Transverse colon (tissue), 3 donors: Measurements from ENCODE around the gene STAT3.

Experiments used
- POLR2A ChIP-seq: fragments of 450-650 bp; IDR thresholded peaks from one replicate; pipeline ENCODE4 v1.6.1; 2016; ENCODE audit warnings: antibody characterized with exemption, mild to moderate bottlenecking, moderate library complexity
- TF ChIP-seq, protein P1 (sequence below), 5 experiments: fragments of 200-600 bp in 3 of 5; fragments of 450-650 bp in 2 of 5; sonication (generic) in 3 of 5; IDR thresholded peaks; 1 replicate in 2 of 5; 2 replicates in 3 of 5; pipeline ENCODE4 v1.5.1; 2016 to 2017; ENCODE audit warnings: antibody characterized with exemption in 5 of 5, inconsistent platforms in 3 of 5, mild to moderate bottlenecking in 2 of 5, moderate library complexity in 1 of 5

DNA sequence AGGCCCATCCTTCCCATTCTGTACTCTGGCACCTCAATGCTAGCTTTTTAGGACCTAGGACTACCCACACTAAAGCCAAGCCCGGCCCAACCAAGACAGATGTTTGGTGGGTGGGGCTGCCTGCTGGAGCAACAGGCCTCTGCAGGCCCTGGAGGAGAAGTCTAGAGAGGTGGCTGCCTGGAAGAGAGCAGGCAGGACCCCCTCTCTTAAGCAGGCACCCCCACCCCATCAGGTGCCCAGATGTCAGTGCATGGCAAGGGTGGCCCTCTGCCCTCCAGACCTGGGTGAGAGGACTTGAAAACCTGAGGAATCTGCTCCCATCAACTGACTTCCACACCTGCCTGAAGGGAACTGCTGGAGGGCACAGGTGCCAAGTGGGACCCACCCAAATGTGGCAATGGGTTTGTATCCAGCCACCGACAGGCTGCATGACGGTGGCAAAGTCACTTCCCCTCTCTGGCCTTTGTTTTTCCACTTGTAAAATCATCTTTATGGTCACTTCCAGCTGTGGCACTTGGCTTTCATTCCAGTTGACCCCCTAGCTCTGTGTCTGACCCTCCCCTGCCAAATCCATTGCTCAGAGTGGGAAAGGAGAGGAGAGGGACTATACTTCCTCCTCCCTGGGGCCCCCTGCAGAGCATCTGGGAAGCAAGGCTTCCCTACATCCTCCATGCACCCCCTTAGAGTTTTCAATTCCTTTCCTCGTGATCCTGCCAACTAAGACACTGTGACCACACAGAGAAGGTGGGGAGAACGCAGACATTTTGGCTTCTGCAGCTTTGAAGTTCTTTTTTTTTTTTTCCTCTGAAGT, 101.6 kb downstream of the STAT3 start:
- TF ChIP-seq, protein P1, sequence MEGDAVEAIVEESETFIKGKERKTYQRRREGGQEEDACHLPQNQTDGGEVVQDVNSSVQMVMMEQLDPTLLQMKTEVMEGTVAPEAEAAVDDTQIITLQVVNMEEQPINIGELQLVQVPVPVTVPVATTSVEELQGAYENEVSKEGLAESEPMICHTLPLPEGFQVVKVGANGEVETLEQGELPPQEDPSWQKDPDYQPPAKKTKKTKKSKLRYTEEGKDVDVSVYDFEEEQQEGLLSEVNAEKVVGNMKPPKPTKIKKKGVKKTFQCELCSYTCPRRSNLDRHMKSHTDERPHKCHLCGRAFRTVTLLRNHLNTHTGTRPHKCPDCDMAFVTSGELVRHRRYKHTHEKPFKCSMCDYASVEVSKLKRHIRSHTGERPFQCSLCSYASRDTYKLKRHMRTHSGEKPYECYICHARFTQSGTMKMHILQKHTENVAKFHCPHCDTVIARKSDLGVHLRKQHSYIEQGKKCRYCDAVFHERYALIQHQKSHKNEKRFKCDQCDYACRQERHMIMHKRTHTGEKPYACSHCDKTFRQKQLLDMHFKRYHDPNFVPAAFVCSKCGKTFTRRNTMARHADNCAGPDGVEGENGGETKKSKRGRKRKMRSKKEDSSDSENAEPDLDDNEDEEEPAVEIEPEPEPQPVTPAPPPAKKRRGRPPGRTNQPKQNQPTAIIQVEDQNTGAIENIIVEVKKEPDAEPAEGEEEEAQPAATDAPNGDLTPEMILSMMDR (IDR thresholded peaks at IDR 0.05), result no peak
- no peak for TF ChIP-seq POLR2A
